ENCODE data around the gene SSRP1.
"Not testable (repeated sequence)": the region's sequence is repeated elsewhere in the genome, so short reads cannot be mapped to it uniquely, and the experiment has no call there.

The SSRP1 gene

DNA sequence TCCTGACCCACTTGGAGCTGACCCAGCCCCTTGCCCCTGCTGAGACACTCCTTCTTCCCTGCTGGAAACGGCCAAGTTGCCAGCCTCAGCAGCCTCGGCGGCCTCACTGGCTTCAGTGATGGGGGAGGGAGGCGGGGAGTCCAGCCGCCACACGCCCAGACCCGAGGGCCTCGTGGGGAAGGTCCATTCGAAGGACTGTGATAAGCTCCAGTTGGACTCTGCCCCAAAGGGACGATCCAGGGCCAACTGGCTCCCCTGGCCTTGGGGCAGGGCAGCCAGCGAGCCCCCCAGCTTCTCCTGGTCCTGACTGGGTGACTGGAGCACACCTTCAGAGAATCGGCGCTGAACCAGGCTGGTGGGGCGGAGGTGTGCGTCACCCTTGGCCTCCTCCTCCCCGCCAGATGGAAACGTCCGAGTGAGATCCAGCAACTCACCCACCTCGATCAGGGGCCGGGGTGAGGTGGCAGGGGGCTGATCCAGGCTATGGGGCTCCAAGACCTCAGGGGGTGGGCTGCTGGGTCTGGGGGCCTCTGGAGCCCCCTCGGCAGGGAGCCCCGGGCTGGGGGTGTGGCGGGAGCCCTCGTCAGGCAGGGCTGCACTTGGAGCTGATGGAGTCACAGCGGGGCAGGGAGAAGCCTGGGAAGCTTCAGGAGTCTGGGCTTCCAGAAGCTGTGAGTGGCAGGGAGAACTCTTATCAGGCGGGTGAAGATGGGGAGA, 22.5 kb downstream of the SSRP1 start:
- peak; percentile 48 for DNase-seq

- DNase-seq: peak; percentile 63
Measured at GRCh38 chr11:57312511-57313021, 23.1 kb downstream of the SSRP1 start.

- peak; percentile 99 for DNase-seq
Measured at GRCh38 chr11:57311109-57311936, 24.4 kb downstream of the SSRP1 start.

DNA sequence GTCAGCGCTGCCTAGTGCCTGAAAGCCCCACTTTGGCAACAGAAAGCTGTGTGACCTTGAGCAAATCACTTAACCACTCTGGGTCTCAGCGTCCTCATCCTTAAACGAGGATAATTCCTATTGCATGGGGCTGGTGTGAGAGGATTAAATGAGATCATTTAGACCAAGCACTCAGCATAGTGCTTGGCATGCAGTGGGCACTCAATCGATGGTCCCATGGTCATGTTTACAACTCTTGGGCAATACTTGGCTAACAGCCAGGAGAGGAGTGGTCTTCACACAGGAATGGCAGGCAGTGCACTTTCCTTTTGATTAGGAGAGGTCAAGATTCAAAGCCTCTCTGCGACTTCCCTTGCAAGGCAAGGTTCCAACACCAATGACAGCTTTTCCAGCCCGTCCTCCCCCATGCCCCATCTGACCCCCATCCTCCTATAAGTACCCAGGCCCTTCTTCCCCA, 25.0 kb downstream of the SSRP1 start:
- DNase-seq: no peak

- DNase-seq: no peak
Measured at GRCh38 chr11:57310091-57310490, 25.6 kb downstream of the SSRP1 start.

DNA sequence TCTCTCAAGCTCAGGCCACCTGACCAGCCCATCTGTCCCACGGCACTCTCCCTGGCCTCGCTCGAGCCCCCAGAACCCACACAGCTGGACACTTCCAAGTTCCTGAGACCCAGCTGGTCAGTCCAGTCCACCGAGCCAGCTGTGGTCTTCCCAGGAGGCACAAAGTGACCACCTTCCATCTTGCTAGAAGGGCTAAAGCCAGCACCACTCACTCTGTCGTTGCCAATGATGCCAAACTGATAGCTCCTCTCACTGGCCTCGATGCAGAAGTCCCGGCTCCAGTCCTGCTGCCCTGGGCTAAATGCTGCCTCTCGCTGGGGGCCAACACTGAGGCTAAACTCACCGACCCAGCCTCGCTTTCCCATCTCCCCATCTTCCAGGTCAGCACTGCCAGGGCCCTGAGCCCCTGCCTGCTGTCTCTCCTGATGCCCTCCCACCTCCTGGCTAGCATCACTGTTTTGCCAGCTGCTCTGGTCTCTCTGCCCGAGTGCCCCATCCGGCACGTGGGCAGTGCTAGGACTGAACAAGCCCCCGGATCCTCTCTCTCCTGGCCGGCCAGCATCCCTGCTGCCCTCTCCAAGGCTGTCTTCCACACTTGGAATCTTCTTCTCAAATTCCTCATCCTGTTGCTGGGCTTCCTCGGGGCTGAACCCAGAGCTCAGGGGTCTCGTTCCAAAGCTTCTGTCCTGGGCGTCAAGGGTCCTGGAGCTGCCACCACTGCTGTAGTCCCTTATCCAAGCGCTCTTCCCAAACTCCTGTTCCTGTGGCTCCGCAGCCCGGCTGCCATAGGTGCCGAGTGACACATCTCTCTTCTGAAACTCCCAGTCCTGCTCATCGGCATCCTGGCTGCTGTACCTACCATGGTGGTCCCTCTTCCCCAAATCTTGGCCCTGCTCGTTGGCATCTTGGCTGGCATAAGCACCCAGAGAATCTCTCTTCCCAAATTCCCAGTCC, 26.3 kb downstream of the SSRP1 start:
- no peak for DNase-seq

DNA sequence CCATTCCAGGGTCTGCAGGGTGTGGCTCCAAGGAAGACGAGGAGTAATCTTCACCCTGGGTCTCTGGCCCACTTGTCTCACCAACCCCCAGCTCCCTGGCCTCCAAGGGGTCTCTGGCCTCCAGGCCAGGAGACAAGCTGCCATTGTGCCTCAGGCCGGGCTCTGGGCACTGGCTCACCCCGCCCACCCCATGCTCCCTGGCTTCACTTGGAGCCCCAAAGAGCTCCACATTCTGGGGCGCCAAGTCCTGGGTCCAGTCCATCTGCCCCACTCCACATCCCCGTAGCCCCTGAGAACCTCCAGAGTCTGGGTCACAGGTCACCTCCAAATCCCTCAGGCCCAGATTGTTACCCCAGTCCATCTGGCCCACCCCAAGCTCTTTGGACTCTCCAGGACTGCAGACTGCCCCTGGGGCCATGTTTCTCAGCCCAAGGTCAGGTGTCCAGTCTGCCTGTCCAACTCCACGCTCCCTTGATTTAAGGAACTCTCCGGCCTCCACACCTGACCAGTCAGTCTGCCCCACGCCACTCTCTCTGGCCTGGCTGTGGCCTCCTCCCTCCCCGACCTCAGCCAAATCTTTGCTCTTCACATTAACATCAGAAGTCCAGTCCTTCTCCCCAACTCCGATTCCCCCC, 27.1 kb downstream of the SSRP1 start:
- no peak for DNase-seq

GRCh38 chr11:57307666-57308270, 27.9 kb downstream of the SSRP1 start:
- DNase-seq: no peak

GRCh38 chr11:57306940-57307565, 28.6 kb downstream of the SSRP1 start:
- no peak for DNase-seq

GRCh38 chr11:57306161-57306876, 29.4 kb downstream of the SSRP1 start:
- DNase-seq: no peak

DNA sequence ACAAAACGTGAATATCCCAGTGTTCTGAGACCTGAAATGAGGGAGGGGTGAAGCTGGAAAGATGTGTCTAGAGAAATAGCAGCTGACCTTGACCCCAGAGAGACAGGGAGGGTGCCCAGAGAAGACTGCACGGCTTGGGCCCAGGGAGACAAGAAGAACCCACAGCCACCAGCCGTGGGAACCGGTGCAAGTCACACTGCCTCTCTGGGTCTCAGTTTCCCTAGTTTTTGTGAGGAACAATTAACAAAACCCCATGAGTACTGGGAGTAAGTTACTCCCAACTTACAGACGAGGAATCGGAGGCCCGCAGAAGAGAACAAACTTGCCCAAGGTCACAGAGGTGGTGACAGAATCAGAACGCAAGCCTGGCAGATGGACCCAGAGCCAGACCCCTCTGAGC, 30.2 kb downstream of the SSRP1 start:
- DNase-seq: no peak

DNA sequence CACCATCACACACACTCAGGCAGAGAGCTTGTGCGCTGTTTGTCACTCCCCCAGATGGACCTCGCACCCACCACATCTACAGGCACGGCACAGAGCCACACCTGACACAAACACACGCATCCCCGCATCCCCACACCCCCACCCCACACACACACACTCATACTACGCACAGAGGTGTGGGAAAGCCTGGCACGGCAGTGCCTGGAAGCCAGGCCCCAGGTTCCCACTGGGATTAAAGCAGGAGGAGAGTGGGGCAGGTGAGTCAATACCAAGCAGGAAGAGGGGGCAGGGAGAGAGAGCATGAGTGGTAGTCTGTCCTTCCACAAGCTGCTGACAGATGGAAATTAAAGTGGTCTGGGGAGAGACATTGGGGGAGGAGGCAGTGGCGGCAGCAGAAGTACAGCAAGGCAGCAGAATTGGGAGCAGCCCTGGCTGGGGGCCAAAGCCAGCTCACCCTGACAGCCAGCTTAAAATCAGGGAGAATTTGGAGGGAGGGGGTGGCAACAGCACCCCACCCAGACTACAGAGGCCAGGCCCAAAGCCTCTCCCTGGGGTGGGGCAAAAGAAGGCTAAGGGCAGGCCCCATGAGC, 31.6 kb downstream of the SSRP1 start:
- DNase-seq: no peak

GRCh38 chr11:57303280-57303989, 32.3 kb downstream of the SSRP1 start:
- DNase-seq: no peak

- no peak for DNase-seq
Measured at GRCh38 chr11:57302489-57302888, 33.2 kb downstream of the SSRP1 start.

DNA sequence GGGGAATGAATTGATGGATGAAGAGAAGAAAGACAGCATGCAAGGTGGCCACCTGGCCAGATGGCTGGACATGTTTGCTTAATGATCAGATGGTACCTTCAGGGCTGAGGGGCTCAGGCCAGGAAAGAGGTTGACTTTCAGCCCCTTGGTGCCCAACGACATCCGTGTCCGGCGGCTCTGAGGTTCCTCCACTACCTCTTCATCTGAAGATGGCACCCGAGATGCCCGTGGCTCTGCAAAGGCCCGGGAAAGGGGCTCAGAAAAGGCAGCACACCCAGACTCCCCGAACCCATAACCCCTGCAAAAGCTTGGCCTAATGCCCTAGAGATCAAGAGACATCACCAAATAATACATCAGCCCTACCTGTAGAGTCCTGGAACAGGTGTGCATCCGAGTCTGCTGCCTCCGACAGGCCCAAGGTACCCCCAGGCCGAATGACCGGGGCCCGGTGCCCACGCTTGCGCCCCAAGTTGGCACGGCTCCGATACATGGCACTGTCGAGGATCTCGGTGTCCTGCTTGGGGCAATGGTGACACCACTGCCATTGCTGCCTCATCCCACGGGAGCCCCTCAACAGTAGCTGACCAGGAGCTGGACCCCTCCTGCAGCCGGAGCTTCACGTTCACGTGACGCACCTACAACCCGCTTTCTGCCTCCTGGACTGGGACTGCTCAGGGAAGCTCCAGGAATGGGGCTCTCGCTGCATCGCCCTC, 33.8 kb downstream of the SSRP1 start:
- DNase-seq: no peak

DNA sequence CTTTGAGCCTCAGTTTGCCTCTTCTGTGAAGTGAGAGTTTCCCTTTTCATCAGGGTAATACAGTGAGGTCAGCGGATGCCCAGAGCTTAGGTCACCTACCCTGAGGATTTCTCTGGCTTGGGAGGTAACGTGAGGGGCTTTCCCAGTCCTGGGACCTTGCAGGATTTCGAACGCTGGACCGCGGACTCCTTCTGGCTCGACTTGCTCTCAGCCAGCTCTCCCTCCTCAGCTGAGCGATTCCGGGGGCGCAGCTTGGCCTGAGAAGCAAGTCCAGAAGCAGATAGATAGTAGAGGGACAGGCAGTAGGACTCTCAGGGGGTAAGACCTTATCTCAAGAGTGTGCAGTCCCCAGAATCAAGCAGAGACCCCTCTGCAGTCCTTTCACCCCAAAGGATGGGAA, 34.9 kb downstream of the SSRP1 start:
- no peak for DNase-seq

DNA sequence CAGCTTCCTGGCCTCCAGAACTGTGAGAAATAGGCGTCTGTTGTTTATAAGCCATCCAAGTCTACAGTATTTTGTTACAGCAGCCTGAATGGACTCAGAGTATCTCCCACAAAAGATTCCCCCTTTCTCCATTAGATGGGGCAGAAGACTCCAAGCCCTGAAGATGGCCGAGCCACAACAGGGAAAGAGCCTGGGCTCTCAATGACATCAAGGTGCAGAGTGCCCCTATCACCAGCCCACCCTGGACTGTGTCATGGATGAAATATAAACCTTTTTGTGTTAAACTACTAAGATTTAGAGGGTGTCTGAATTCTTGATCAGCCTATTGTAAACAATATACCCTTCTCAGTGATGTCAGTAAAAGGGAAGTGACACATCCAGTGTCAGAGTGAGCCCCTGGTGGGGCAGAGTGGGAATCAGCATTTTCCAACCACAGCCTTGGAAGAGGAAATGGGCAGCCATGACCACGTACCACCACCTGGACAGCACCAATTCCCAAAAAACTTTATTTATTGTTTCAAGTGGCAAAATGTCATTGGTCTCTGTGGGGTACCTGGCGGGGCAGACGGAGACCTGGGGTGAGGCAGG, 36.4 kb downstream of the SSRP1 start:
- no peak for DNase-seq

DNA sequence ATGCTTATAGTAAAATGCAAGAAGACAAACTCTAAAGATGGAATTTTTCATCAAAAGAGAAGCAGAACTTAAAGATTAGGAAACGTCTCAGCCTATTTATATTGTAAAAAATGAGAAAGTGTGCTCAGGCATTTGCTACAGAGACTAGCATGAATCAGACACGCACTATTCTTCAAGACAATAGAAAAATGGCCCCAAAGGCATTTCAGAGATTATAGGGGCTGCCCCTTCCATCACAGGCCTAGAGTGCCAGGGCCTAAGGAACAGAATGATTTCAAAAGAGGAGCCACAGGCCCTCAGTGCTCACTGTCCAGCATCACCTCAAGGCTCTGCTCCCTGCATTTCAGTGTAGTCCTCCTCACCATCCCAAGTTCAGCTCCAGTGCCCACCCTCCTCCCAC, 38.5 kb downstream of the SSRP1 start:
- no peak for DNase-seq

DNA sequence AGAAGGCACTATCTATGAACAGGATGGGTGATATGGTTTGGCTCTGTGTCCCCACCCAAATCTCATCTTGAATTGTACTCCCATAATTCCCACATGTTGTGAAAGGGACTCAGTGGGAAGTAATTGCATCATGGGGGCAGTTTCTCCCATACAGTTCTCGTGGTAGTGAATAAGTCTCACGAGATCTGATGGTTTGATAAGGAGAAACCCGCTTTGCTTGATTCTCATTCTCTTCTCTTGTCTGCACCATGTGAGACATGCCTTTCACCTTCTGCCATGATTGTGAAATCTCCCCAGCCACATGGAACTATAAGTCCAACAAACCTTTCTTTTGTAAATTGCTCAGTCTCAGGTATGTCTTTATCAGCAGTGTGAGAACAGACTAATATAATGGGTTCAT, 39.5 kb downstream of the SSRP1 start:
- not testable (repeated sequence) for DNase-seq
